Endothelial cell of umbilical vein (primary cell): ENCODE data around the gene SCN9A. TPM values are rescaled to one million over a fixed set of nuclear protein-coding genes. Genes with fewer than 3 reads are reported as not detected.

ENCODE experiments used
- BruUV-seq: library from RNA; stranded (reverse); fragments of 400-500 nt; replicated peaks from 2 replicates; lab custom pipeline; 2021; lab: Mats Ljungman, UMichigan
- CTCF ChIA-PET: fragments of 300-600, 350-600 bp; sonication (Branson Sonifier 250); formaldehyde crosslinking; loops from one replicate; lab custom pipeline; 2021; ENCODE audit warnings: antibody characterized with exemption, inconsistent platforms; lab: Charles Lee
- POLR2A ChIA-PET: fragments of 300-600, 350-600 bp; sonication (Branson Sonifier 250); formaldehyde crosslinking; loops from one replicate; lab custom pipeline; 2021; ENCODE audit warnings: antibody characterized with exemption, inconsistent platforms; lab: Charles Lee
- DNase-seq: peaks from one replicate; pipeline ENCODE4 v3.0.0-alpha.2; 2011; ENCODE audit warnings: low read depth, low spot score
- FAIRE-seq: peaks from 2 replicates; lab custom pipeline; 2011; peaks lifted over from hg19 to GRCh38; lab: Jason Lieb, UNC
- H2AFZ ChIP-seq: 2 replicates; pipeline ENCODE4 v1.6.0; 2012; ENCODE audit warnings: low read depth, low read length, control low read depth, inconsistent platforms
- H3K27ac ChIP-seq: 2 replicates; pipeline ENCODE4 v1.5.1; 2011; ENCODE audit warnings: low read depth, mild to moderate bottlenecking, control low read depth, low read length, moderate library complexity; ENCODE audit not compliant: insufficient read depth
- H3K27me3 ChIP-seq, 2 experiments: 2 replicates each; pipeline versions ENCODE4 v1.6.0 to v1.6.1; 2011; ENCODE audit warnings: low read length in 2 of 2, mixed read lengths in 1 of 2; ENCODE audit not compliant: control insufficient read depth in 2 of 2, insufficient read depth in 2 of 2
- H3K36me3 ChIP-seq, 2 experiments: 2 replicates in 1 of 2; 3 replicates in 1 of 2; pipeline ENCODE4 v1.5.1; 2011; ENCODE audit warnings: low read length in 2 of 2, mild to moderate bottlenecking in 1 of 2, moderate library complexity in 1 of 2; ENCODE audit not compliant: control insufficient read depth in 2 of 2, insufficient read depth in 2 of 2; ENCODE audit errors: extremely low read depth in 1 of 2
- H3K4me1 ChIP-seq: 3 replicates; pipeline ENCODE4 v1.5.1; 2011; ENCODE audit warnings: mild to moderate bottlenecking, low read length; ENCODE audit not compliant: control insufficient read depth, insufficient read depth; ENCODE audit errors: extremely low read depth
- H3K4me2 ChIP-seq: 2 replicates; pipeline ENCODE4 v1.6.1; 2011; ENCODE audit warnings: low read length, control low read depth, mixed read lengths; ENCODE audit not compliant: insufficient read depth
- H3K4me3 ChIP-seq, 3 experiments: fragments of 200-600 bp in 1 of 3; sonication (generic), shearing (Covaris generic) in 1 of 3; replicated peaks in 1 of 3; 2 replicates each; pipeline ENCODE4 v1.5.1; 2011 to 2016; ENCODE audit warnings: control low read depth in 3 of 3, low read length in 3 of 3, mild to moderate bottlenecking in 2 of 3, inconsistent platforms in 1 of 3, low read depth in 1 of 3, moderate library complexity in 1 of 3; ENCODE audit not compliant: insufficient read depth in 1 of 3
- H3K79me2 ChIP-seq: 2 replicates; pipeline ENCODE4 v1.6.0; 2012; ENCODE audit warnings: low read length, inconsistent platforms; ENCODE audit not compliant: control insufficient read depth, insufficient read depth
- H3K9ac ChIP-seq: replicated peaks from 2 replicates; pipeline ENCODE3; 2011; ENCODE audit warnings: low read length, control low read depth; ENCODE audit not compliant: insufficient read depth; ENCODE audit errors: extremely low read depth
- H3K9me1 ChIP-seq: replicated peaks from 3 replicates; pipeline ENCODE4 v1.6.0; 2011; ENCODE audit warnings: mild to moderate bottlenecking, low read length; ENCODE audit not compliant: control insufficient read depth, insufficient read depth; ENCODE audit errors: extremely low read depth
- H3K9me3 ChIP-seq: replicated peaks from 2 replicates; pipeline ENCODE4 v1.5.1; 2012; ENCODE audit warnings: low read length, inconsistent platforms; ENCODE audit not compliant: control insufficient read depth, insufficient read depth
- H4K20me1 ChIP-seq: replicated peaks from 2 replicates; pipeline ENCODE3; 2011; ENCODE audit warnings: mild to moderate bottlenecking, low read length; ENCODE audit not compliant: control insufficient read depth, insufficient read depth; ENCODE audit errors: extremely low read depth
- CTCF ChIP-seq, 2 donors: IDR thresholded peaks; 1 replicate in 1 of 2; 2 replicates in 1 of 2; pipeline ENCODE4 v1.5.1; 2011; ENCODE audit warnings: low read length in 2 of 2, mild to moderate bottlenecking in 2 of 2, moderate library complexity in 2 of 2, control low read depth in 1 of 2, inconsistent platforms in 1 of 2, low read depth in 1 of 2; ENCODE audit not compliant: insufficient read depth in 1 of 2; ENCODE audit errors: extremely low read depth in 1 of 2
- EZH2 ChIP-seq: IDR thresholded peaks from 2 replicates; pipeline ENCODE4 v1.6.1; 2012; ENCODE audit warnings: borderline replicate concordance, low read depth, mild to moderate bottlenecking, moderate library complexity, low read length, inconsistent platforms; ENCODE audit not compliant: severe bottlenecking
- FOS ChIP-seq: IDR thresholded peaks from 2 replicates; pipeline ENCODE4 v1.6.1; 2011; ENCODE audit warnings: mild to moderate bottlenecking, low read length, moderate library complexity, borderline replicate concordance; ENCODE audit not compliant: insufficient read depth
- GATA2 ChIP-seq: IDR thresholded peaks from 2 replicates; pipeline ENCODE4 v1.7.0; 2011; ENCODE audit warnings: low read depth, mild to moderate bottlenecking, moderate library complexity, mixed read lengths, low read length; ENCODE audit not compliant: insufficient read length, insufficient read depth
- JUN ChIP-seq: IDR thresholded peaks from 2 replicates; pipeline ENCODE4 v1.6.1; 2011; ENCODE audit warnings: borderline replicate concordance, low read depth; ENCODE audit not compliant: insufficient read length, insufficient read depth
- MAX ChIP-seq: IDR thresholded peaks from 2 replicates; pipeline ENCODE4 v1.6.1; 2011; ENCODE audit not compliant: insufficient read depth, insufficient read length
- MYC ChIP-seq: IDR thresholded peaks from one replicate; pipeline ENCODE4 v1.6.1; 2011; ENCODE audit warnings: mild to moderate bottlenecking, low read depth, low read length
- POLR2A ChIP-seq: IDR thresholded peaks from 2 replicates; pipeline ENCODE4 v1.6.1; 2012; ENCODE audit warnings: low read depth, mild to moderate bottlenecking, control low read depth, low read length
- POLR2AphosphoS5 ChIP-seq: IDR thresholded peaks from 2 replicates; pipeline ENCODE4 v1.6.1; 2012; ENCODE audit warnings: low read depth, mild to moderate bottlenecking, control low read depth, low read length, moderate library complexity; ENCODE audit not compliant: insufficient read depth
- dilution Hi-C: fragments of 300-500 bp; cut with MboI; formaldehyde crosslinking; loops from one replicate; pipeline ENCODE4 v1.15.0; 2019; ENCODE audit warnings: low sequenced_read_pairs; ENCODE audit not compliant: extremely low pct_ligation_motif_present
- intact Hi-C: fragments of 100-400 bp; cut with micrococcal nuclease; formaldehyde crosslinking; loops from one replicate; pipeline ENCODE4 v1.10.0; 2022
- polyA plus RNA-seq, 4 experiments: library from polyadenylated mRNA; depleted of rRNA in 3 of 4; stranded (reverse) in 3 of 4; unstranded in 1 of 4; fragments of >200 nt; gene quantifications; 2 replicates each; pipeline versions ENCODE4 v1.2.1 to v1.2.3, GENCODE V29; 2011 to 2012; ENCODE audit warnings: missing spikeins in 1 of 4
- total RNA-seq: library from RNA; stranded (reverse); gene quantifications from 2 replicates; pipeline ENCODE4 v1.2.3, GENCODE V29; 2021

SCN9A gene
- total and polyA plus RNA-seq, 2 donors (not counting 3 experiments of a cell fraction or from before 2014, with no cell fraction given): 0.88 to 1.6 TPM

- no peak for FAIRE-seq
- POLR2A ChIA-PET: no interaction called here
Observed at GRCh38 chr2:166184789-166185188, 191.0 kb downstream of the SCN9A start.

More at GRCh38 chr2:166184789-166185188, 191.0 kb downstream of the SCN9A start:
- DNase-seq: peak; percentile 79
- Histone ChIP-seq H3K79me2 (no peaks in the 10 kb centered on the region), H3K9ac (no peak overlapping the region), H3K4me2 (no peak overlapping the region), H3K27ac (no peak overlapping the region), H3K9me3 (no peaks in the 10 kb centered on the region), H2AFZ (no peak overlapping the region), H3K27me3 (peaks cover 0 to 1% of the 10 kb centered on the region in 2 experiments), H3K36me3 (no peaks in the 10 kb centered on the region), H3K9me1 (no peaks in the 10 kb centered on the region), H3K4me3 (no peak overlapping the region), H4K20me1 (no peaks in the 10 kb centered on the region), H3K4me1 (peaks cover 4% of the 10 kb centered on the region)
- TF ChIP-seq GATA2 (no peak), MYC (no peak), CTCF (IDR thresholded peaks at IDR 0.05; ENCODE audit: extremely low read depth in 1 of 2, insufficient read depth in 1 of 2, low read depth in 1 of 2, low read length in 2 of 2) (no peak), MAX (no peak), POLR2A (no peak), EZH2 (no peak), JUN (no peak), POLR2AphosphoS5 (no peak), FOS (no peak)
- dilution Hi-C loops (no loop called here), intact Hi-C loops (loop anchor here (5.0 kb wide), 1 partner anchor 178 kb away; no protein-coding TSS in a partner anchor)
- no TSS peak for BruUV-seq
- CTCF ChIA-PET: interaction anchor here (0.9 to 4.4 kb wide), 2 partner anchors 10 to 235 kb away, joined by 7 to 18 read pairs; no protein-coding TSS in a partner anchor
